ENCODE measurements around the gene NUP93. TPM values are rescaled to one million over a fixed set of nuclear protein-coding genes. Genes with fewer than 3 reads are reported as not detected.

Gene NUP93
- total and polyA plus RNA-seq, 5 experiments from 2014 or later = 66.6 to 104 (median 82.5) TPM

Small RNA genes lying within 50 kb of the gene (microRNA-seq; reads per million reads assigned to microRNA genes)
- gene MIR138-2 (ENCODE audit: borderline microRNAs expressed) = 2.1 reads per million

Other genes starting within 250 kb of the NUP93 start
- 100 to 1,000 TPM in 1 of 2 experiments, 10 to 100 TPM in 1; 94.7 to 107 TPM for gene BBS2, start 210.1 kb upstream of the NUP93 start, total RNA-seq
- gene BBS2, start 210.1 kb upstream of the NUP93 start, polyA plus RNA-seq = 10 to 100 TPM; 35.7 to 37.6 (median 36.1) TPM
- not detected for gene MT4, start 165.1 kb upstream of the NUP93 start, total RNA-seq
- not detected for gene MT4, start 165.1 kb upstream of the NUP93 start, polyA plus RNA-seq
- gene MT3, start 140.6 kb upstream of the NUP93 start, total RNA-seq = 1 to 10 TPM; 1.8 to 3.1 TPM
- 10 to 100 TPM in 2 of 3 donors, 1 to 10 TPM in 1; 8.6 to 19.9 (median 19.2) TPM for gene MT3, start 140.6 kb upstream of the NUP93 start, polyA plus RNA-seq
- 10 to 100 TPM; 32.3 to 39.0 TPM for gene MT2A, start 121.5 kb upstream of the NUP93 start, total RNA-seq
- 100 to 1,000 TPM; 248 to 303 (median 294) TPM for gene MT2A, start 121.5 kb upstream of the NUP93 start, polyA plus RNA-seq
- gene MT1E, start 104.3 kb upstream of the NUP93 start, total RNA-seq = 1 to 10 TPM; 1.3 to 1.6 TPM
- gene MT1E, start 104.3 kb upstream of the NUP93 start, polyA plus RNA-seq = 10 to 100 TPM in 2 of 3 donors, 1 to 10 TPM in 1; 7.1 to 21.9 (median 10.5) TPM
- gene MT1M, start 97.5 kb upstream of the NUP93 start, total RNA-seq = not detected
- not detected for gene MT1M, start 97.5 kb upstream of the NUP93 start, polyA plus RNA-seq
- gene MT1A, start 91.5 kb upstream of the NUP93 start, total RNA-seq = not detected
- gene MT1A, start 91.5 kb upstream of the NUP93 start, polyA plus RNA-seq = not detected
- not detected for gene MT1B, start 78.2 kb upstream of the NUP93 start, total RNA-seq
- not detected for gene MT1B, start 78.2 kb upstream of the NUP93 start, polyA plus RNA-seq
- 10 to 100 TPM; 18.4 to 18.9 TPM for gene MT1F, start 72.2 kb upstream of the NUP93 start, total RNA-seq
- gene MT1F, start 72.2 kb upstream of the NUP93 start, polyA plus RNA-seq = 10 to 100 TPM; 82.3 to 97.4 (median 94.2) TPM
- gene MT1G, start 62.1 kb upstream of the NUP93 start, total RNA-seq = not detected
- gene MT1G, start 62.1 kb upstream of the NUP93 start, polyA plus RNA-seq = under 1 TPM in 1 of 3 donors, not detected in 2; 0.74 TPM
- not detected for gene MT1H, start 60.3 kb upstream of the NUP93 start, total RNA-seq
- gene MT1H, start 60.3 kb upstream of the NUP93 start, polyA plus RNA-seq = not detected
- gene MT1X, start 47.7 kb upstream of the NUP93 start, total RNA-seq = 10 to 100 TPM; 27.6 to 31.1 TPM
- gene MT1X, start 47.7 kb upstream of the NUP93 start, polyA plus RNA-seq = 100 to 1,000 TPM; 185 to 201 (median 201) TPM
- gene SLC12A3, start 135.1 kb downstream of the NUP93 start, total RNA-seq = not detected
- gene SLC12A3, start 135.1 kb downstream of the NUP93 start, polyA plus RNA-seq = not detected
- 100 to 1,000 TPM; 190 to 214 TPM for gene HERPUD1, start 202.0 kb downstream of the NUP93 start, total RNA-seq
- gene HERPUD1, start 202.0 kb downstream of the NUP93 start, polyA plus RNA-seq = 10 to 100 TPM; 43.8 to 88.6 (median 57.6) TPM
- under 1 TPM in 1 of 2 experiments, not detected in 1; 0.27 TPM for gene CETP, start 231.8 kb downstream of the NUP93 start, total RNA-seq
- under 1 TPM in 2 of 3 donors, not detected in 1; 0.20 to 0.21 TPM for gene CETP, start 231.8 kb downstream of the NUP93 start, polyA plus RNA-seq

Data from naive thymus-derived CD8-positive, alpha-beta T cell (primary cell).